ENCODE data around the gene ZFR2.

GRCh38 chr19:3818466-3818865, 50.4 kb downstream of the ZFR2 start:
- TF ChIP-seq, protein P1, sequence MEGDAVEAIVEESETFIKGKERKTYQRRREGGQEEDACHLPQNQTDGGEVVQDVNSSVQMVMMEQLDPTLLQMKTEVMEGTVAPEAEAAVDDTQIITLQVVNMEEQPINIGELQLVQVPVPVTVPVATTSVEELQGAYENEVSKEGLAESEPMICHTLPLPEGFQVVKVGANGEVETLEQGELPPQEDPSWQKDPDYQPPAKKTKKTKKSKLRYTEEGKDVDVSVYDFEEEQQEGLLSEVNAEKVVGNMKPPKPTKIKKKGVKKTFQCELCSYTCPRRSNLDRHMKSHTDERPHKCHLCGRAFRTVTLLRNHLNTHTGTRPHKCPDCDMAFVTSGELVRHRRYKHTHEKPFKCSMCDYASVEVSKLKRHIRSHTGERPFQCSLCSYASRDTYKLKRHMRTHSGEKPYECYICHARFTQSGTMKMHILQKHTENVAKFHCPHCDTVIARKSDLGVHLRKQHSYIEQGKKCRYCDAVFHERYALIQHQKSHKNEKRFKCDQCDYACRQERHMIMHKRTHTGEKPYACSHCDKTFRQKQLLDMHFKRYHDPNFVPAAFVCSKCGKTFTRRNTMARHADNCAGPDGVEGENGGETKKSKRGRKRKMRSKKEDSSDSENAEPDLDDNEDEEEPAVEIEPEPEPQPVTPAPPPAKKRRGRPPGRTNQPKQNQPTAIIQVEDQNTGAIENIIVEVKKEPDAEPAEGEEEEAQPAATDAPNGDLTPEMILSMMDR (IDR thresholded peaks at IDR 0.05) = no peak
- no peak for TF ChIP-seq POLR2A (IDR thresholded peaks at IDR 0.05)
